Mesenteric fat pad (tissue), 1 donor: ENCODE results near the gene PRR5L. TPM values are rescaled to one million over a fixed set of nuclear protein-coding genes. Genes with fewer than 3 reads are reported as not detected.

Experiments used
- DNase-seq: peaks from one replicate; pipeline ENCODE4 v3.0.0-alpha.2; 2020; ENCODE audit warnings: low spot score
- long read RNA-seq: library from polyadenylated mRNA; unstranded; transcript quantifications from one replicate; pipeline ENCODE4 v2.0.0, GENCODE V29; 2020
- total RNA-seq: library from RNA; stranded (reverse); fragmentation: NEBNext Ultra II Directional; extraction: Animal tissue kit (Norgen Biotek cat#: 25700); gene quantifications from one replicate; pipeline ENCODE4 v1.2.1, GENCODE V29; 2021
- donor health status: DM: yes; HTN: yes; CAD: no.

PRR5L gene, protein sequence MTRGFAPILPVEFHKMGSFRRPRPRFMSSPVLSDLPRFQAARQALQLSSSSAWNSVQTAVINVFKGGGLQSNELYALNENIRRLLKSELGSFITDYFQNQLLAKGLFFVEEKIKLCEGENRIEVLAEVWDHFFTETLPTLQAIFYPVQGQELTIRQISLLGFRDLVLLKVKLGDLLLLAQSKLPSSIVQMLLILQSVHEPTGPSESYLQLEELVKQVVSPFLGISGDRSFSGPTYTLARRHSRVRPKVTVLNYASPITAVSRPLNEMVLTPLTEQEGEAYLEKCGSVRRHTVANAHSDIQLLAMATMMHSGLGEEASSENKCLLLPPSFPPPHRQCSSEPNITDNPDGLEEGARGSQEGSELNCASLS
- total RNA-seq: 14.2 TPM
- long read RNA-seq, partial matches to known transcripts: 6 of 7 reads
- long read RNA-seq, other reads (novel, unspliced or antisense): 1 of 7 reads

DNA sequence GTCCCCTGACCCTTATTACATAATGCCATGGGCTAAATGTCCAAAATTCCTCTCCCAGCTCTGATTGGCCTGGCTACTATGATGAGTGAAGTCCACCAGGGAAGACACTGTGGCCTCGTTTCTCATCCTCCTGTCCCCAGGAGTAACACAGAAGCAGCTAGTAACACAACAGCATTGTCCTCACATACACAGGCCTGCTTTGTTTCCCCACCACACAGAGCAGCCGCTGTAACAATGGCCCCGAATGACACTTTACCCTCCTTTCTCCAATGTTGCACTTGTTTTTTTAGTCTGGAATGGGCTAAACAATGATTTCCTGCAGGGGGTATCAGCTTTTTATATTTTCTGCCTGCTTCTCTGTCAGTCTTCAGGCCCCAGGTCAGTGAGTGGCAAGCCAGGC is at the start of gene PRR5L:
Gene PRR5L, plus strand, starts transcription at position 363 of the 400 bp plus-strand sequence. CDS start 104,834 bp downstream, outside the sequence.
- DNase-seq: no peak

DNA sequence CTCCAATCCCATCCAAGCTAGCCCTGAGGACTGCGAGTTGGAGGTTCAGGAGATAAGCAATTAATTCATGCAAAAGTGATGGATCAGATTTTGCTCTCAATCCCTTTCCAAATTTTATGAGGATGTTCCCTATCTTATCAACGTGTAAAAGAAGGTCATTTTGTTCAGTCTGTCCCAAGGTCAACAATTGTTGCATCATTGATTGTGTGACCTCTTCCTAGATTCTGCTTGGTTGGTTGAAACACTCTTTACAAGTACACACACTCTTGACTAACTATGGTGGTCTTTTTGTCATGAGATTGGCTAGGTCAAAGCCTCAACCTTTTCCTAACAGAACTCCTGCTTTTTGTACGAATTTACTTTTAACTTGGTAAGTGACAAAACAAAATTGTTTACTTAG is 48.6 kb upstream of the PRR5L start:
- DNase-seq: no peak

DNA sequence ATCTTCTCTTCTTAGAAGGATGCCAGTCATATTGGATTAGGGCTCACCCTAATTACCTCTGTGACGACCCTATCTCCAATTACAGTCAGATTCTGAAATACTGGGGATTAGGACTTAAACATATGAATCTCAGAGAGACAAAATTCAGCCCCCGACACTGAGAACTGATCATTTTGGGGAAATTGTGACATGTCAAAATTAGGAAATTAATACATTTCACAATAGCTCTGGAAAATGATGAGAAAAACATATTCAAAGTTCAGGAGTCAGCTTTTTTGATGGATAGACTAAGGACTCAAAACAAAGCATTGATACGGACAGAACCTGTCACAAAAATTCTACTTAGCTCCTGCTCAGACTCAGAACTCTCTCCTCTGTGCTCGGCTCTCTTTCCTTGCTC is 47.7 kb upstream of the PRR5L start:
- DNase-seq: no peak

DNA sequence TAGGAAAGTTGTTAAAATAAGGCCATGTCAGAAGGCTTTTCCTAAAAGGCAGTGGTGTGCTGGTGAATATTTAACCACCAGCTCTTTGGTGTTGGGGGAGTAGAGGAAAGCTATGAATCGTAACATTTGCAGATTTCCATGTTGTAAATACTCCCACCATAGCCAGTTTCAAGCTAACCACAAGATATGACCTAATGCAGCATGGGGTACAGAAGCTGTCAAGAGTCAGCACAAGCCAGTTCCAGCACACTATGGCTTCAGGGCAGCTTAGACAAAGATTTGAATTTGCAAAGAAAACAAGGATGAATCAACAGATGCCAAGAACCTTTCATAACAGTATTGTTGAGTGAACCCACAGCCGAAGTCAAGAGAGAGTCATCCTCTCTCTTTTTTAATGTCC is 46.8 kb upstream of the PRR5L start:
- no peak for DNase-seq

DNA sequence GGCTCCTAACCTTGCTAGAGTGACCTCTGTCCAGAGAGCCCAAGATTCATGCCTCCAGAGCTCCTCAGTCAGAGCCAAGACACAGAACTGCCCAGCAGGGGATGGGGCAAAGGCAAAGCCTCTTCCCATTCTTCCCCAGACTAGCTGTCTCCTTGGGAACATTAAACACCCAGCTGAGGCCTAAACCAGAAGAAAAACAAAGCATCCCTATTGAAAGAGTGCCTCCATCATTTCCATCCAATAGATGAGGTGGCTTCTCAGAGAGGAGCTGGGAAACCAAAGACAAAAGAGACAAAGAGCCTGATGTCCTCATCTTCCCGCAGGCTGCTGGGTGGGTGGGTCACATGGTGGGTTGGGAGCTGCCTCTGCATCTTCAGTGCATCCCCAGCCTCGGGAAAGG is 44.3 kb upstream of the PRR5L start:
- no peak for DNase-seq

DNA sequence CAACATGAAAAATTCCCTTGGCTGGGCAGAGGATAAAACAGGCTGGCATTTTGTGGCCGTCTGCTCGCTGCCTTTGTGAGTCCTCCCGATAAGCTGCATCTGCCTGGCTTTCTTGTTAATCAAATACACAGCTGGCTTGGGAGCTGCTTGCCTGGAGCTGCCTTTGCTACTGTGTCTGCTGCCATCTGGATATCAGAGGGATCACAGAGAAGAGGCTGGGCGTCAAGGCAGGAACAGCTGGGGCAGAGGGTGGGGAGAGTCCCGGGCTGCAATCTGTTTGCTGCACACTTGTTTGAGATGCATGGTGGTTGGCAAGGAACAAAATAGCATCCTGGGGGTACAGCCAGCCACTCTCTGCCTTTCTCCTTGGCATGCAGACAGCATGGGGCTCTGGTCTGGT is 42.9 kb upstream of the PRR5L start:
- DNase-seq: no peak

DNA sequence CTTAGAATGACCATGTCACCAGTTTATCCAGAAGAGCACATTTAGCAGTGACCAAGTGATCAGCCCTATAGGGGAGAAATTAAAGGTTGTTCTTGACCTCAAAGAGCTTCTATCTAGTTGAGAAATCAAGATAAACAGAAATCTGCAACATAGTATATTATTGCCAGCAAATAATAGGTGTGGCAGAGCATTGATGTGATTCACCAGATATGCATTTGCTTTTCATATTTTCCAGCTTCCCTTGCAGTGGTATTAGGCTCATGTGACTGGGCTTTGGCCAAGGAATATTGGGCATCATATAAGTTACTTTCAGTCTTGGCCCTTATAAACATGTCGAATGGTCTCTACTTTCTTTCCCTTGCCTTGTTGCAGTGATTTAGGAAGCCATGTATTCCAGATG is 41.4 kb upstream of the PRR5L start:
- DNase-seq: no peak

DNA sequence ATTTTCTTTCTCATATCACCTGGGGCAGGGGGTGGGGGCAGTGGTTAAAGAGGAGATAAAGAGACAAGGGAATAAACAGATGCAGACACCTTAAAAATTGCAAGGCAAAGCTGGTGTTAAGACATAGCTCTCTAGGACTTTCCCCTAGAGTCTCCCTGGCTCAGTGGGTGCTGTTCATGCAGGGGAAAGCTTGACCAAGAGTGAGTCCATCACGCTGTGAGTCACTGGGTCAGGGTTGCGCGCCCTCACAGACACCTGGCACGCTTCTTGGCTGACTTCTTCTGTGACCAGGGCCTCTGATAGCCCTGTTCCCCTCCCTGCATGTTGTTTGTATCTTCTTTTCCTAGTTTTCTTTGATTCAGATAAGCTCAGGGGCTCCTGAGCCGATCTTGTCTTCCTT is 38.7 kb upstream of the PRR5L start:
- DNase-seq: no peak

DNA sequence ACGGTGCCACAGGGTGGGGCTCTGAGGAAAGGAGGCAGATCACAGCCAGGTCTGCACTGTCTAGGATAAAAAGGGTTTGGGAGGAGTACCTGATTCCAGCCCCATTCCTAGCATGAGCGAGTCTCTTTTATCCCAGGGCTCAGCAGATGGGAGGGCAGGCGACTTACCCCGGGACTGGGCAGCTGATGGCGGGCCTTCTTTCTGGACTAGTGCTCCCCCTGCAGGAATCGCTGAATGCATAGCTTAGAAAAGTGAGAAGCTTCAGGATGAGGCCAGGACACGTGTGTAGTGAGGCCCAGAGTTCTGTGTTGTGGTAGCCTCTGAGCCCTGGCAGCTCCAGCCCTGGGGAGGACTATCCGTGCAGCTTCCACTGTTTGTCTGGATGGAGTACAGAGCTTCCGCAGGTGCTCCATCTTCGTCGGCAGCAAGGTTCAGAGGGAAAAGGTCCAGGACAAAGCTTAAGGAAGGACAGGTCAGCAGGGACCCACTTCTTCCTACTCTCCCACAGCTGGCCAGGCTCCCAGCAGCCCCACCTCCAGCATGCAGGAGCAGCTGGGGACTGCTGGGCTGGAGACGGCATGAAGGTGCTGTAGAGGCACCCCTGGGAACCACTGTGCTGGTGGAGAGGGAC is 37.2 kb upstream of the PRR5L start:
- no peak for DNase-seq

DNA sequence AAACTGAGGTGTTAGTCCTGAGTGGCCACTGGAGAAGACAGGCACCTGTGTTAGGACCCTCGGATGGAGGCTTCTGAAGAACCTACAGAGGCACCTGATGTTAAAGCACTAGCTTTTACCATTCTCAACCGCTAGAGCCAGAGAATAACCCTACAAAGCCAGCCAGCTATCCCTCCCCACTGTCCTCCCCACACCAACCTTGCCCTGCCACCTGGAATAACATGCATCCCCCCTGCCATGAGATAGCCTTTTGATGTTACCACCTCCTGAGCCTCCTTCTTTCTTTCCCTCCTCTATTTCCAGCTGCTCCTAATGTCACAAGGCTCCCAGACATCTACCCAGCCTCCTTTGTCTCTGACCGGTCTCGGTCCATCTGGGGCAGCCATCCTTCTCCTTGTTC is 35.0 kb upstream of the PRR5L start:
- no peak for DNase-seq

DNA sequence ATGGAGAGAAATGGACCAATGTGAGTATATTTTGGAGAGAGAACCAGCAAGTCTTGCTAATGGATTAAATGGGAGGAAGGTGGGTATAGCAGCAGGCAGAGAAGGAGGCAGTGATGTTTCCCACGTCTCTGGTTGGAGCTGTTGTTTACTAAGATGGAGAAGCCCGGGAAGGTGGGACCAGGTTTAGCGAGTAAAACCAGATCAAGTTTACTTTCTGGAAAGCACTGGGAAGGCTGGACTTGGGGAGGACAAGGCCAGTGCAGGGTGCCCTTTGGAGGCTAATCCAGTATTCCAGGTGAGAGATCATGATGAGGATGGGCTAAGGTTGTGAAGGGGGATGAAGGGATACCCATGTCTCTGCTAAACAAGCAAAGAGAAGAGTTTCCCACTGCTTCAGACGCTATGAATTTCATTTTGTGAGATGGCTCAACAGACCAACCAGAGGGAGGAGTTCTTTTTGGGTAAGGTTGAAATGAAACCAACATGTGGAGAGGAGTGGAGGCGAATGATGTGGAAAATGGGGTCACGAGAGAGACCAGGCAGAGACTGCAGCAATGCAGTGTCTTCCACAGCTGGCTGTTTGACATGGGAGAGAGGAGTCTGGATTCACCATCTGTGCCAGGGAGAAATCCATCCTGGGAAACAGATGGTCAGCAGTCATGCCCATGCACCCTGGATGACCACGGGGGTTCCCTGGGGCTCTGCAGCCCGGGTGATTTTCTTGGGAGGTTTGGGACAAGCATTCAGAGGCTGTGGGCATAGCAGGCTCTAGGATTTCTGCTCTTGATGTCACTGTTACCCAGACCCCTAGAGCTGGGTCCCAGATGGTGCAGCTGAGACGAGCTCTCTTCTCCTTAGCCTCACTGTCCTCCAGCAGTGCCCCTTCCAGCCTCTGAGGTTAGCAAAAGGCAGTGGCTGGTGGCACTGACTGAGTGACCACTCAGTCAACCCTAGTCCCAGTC is 31.8 kb upstream of the PRR5L start:
- no peak for DNase-seq

DNA sequence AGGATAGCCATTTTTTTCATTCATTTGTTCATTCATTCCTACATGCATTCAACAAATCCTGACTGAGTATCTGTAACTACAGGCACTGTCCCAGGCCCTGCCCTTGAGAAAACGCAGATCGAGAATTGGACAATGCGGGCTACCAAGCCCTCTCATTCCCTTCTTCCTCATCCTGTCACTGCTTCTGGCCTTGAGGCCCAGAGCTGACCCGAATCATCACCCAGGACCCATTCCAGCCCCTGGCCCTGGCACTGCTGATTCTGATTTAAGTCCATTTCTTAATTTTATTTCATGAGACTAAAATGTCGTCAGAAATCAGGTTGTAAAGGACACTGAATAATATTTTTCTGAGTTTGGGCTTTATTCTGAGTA is 31.1 kb upstream of the PRR5L start:
- DNase-seq: no peak

DNA sequence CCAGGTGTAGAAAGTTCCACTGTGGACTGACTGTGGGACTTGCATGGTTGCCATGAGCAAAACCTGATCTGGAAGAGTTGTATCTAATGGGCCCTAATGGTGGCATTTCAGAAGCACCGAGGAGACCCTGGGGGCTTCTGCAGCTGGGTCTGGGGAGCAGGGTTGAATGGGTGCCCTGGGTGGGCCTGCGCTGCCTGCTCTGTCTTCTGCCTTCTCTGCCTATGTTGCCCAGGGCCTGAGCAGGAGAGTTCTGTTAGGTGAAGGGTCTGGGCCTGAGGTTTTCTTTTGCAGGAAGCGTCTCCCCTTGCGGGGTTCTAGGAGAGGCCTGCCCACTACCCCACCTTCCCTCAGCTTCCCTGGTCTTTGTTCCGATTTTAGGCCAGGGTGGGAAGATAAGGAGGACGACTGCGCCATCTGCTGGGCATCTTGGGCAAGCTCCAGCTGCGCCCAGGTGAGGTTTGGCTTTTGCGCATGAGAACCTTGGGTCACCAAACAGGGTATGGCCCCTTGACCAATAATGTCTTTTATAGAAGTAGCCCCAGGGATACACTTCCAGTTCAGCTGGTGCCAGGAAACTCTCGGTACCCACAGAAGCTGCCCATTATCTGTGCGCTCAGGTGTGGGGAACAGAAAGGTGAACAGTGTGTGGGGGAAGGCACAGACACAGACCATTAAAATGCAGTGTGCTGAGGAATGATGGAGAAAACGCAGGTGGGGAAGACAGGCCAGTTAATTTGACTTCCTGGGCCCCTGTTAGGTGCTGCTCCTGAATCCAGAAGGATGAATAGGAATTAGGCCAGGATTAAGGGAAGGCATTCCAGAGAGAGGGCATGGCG is 30.1 kb upstream of the PRR5L start:
- no peak for DNase-seq

DNA sequence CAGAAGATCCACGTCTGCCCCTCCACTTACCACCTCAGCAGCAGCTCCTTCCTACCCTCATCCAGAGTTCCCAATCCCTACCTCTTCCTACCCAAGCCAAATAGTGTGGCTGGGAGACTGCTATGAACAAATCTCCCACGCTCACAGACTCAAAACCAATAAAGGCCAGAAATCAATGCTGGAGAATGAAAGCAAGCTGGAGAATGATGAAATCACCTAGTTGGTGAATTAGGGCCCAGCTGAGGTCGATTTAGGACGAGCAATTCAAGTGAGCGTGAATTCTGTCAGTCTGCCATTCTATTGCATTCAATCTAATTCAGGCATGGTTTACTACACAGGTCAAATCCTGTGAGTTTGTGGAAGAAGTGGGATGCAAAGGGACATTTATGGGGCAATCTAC is 29.3 kb upstream of the PRR5L start:
- DNase-seq: no peak

DNA sequence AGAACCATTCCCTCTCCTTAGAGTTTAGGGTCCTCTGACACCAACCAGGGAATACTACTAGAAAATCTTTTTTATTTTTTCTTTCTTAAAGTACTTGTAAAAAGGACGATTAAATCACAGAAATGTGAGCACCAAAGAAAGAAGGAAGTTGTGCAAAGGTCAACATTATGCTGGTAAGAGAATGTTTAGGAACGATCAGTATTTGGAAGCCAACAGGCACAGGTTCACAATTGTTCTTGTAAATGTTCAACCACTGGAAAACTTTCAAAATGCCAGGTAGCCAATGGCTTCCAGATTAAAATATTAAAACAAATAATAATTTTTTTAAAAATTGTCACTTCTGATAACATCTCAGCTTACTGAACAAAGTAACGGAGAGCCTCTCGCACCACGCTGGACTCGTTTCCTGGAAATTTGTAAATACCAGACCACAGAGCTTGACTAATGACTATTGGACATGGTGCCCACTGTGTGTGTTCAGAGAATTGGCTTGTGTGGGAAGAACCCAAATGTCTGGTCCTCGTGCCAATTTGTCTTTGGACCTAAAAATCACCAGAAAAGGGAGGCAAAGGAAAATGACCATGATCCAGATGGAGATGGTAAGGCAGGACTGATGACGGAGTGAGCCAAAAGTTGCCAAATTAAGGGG is 27.6 kb upstream of the PRR5L start:
- DNase-seq: no peak

DNA sequence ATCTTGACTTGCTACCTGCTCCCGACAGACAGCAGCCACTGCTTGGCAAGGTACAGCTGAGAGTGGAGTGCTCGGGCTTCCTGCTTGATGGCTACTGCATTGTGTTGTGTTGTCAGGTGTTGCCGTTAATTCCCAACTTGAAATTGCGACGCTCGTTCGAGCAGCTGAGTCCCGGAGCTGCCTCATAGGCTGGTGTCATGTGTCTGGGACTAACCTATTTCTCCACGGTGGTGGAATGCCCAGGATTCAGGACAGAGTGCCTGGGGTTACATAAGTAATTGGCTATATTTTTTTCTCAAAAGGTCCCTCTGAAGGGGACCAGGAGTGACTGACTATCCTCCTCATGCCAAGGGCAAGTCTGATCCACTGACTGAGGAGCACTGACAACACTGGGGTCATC is 25.4 kb upstream of the PRR5L start:
- DNase-seq: no peak

DNA sequence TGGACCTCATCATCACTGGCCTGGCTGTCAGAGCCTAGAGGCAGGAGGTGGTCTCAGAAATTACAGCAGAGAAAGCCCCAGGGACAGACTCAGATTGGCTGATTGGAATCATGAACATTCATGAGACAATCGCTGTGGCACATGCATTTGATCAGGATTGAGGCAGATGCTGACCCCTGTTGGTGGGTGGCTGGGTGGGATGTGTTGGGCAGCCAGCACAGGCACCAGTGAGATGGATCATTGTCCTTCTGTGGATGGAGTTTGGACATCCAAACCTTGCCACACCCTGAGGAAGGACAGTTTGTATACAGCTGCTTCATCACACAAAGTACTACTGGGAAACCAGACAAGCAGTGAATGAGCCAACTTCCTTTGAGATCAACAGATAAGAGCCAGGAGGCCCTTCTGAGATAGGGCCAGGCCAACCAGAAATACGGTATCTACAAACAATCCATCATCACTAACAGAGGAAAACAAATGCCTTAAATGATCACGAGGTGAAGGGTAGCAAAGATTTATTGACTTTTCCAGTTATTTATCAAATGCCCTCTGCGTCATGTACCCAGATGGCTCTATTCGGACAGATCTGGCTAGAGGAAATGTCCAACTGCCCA is 24.2 kb upstream of the PRR5L start:
- DNase-seq: no peak

DNA sequence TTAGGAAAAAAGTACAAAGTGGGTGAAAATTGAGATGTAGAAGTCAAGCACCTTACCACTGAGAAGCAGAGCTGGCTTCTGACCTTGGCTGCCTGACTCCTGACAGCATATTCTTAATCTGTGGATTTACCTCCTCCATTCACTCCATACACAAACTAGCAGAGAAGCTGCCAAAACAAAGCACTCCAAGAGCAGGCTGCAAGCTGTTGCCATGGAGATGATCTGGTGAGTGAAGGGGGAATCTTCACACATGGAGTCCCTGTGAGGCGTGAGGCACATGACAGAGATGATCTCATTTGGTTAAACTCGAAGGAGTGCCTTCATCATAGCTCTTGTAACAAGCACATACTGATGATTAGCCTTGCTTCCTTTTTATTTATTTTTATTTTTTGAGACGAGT is 23.0 kb upstream of the PRR5L start:
- DNase-seq: no peak

DNA sequence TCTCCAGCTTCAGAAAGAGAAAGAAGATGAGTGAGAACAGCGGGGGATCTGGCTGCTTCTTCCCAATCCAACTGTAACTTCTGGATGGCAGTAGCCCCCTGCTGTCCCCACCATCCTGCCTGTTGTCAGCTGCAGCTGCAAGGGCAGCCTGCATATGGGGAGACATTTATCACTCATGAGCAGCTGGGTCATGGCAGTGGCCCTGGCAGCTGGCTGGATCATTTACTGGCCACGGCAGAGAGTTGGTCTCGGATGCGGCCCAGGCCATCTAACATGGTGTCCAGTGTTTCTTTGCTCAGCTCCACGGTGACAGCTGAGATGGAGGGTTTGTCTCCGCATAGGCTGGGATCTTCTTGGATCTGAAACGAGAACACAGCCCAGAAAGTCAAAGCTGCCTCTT is 21.7 kb upstream of the PRR5L start:
- DNase-seq: no peak
